Subcutaneous abdominal adipose tissue (tissue), 5 donors: ENCODE data around the gene ANAPC1.

ENCODE experiments used
- H3K27ac ChIP-seq: one replicate; pipeline ENCODE4 v1.7.0; 2013; ENCODE audit warnings: low read depth, mild to moderate bottlenecking, inconsistent platforms, low read length, moderate library complexity
- H3K27me3 ChIP-seq, 5 donors: one replicate each; pipeline ENCODE4 v1.7.0; 2013; ENCODE audit warnings: low read length in 5 of 5, inconsistent platforms in 1 of 5; ENCODE audit not compliant: control insufficient read depth in 5 of 5, insufficient read depth in 4 of 5
- H3K36me3 ChIP-seq, 5 donors: one replicate each; pipeline ENCODE4 v1.7.0; 2013; ENCODE audit warnings: low read length in 5 of 5; ENCODE audit not compliant: control insufficient read depth in 5 of 5, insufficient read depth in 5 of 5
- H3K4me1 ChIP-seq, 5 donors: one replicate each; pipeline ENCODE4 v1.7.0; 2013; ENCODE audit warnings: low read length in 5 of 5, mild to moderate bottlenecking in 3 of 5, moderate library complexity in 1 of 5; ENCODE audit not compliant: control insufficient read depth in 5 of 5, insufficient read depth in 5 of 5
- H3K4me3 ChIP-seq, 5 donors: one replicate each; pipeline ENCODE4 v1.7.0; 2013; ENCODE audit warnings: low read length in 5 of 5, low read depth in 1 of 5
- H3K9ac ChIP-seq, 5 donors: one replicate each; pipeline ENCODE4 v1.7.0; 2013; ENCODE audit warnings: low read length in 5 of 5, mild to moderate bottlenecking in 4 of 5, moderate library complexity in 3 of 5
- H3K9me3 ChIP-seq, 5 donors: one replicate each; pipeline ENCODE4 v1.7.0; 2013; ENCODE audit warnings: low read length in 5 of 5; ENCODE audit not compliant: control insufficient read depth in 5 of 5
- donor health status: healthy.
- donor health status: healthy.
- donor health status: healthy.
- donor health status: healthy.
- donor health status: healthy.

The ANAPC1 gene, protein sequence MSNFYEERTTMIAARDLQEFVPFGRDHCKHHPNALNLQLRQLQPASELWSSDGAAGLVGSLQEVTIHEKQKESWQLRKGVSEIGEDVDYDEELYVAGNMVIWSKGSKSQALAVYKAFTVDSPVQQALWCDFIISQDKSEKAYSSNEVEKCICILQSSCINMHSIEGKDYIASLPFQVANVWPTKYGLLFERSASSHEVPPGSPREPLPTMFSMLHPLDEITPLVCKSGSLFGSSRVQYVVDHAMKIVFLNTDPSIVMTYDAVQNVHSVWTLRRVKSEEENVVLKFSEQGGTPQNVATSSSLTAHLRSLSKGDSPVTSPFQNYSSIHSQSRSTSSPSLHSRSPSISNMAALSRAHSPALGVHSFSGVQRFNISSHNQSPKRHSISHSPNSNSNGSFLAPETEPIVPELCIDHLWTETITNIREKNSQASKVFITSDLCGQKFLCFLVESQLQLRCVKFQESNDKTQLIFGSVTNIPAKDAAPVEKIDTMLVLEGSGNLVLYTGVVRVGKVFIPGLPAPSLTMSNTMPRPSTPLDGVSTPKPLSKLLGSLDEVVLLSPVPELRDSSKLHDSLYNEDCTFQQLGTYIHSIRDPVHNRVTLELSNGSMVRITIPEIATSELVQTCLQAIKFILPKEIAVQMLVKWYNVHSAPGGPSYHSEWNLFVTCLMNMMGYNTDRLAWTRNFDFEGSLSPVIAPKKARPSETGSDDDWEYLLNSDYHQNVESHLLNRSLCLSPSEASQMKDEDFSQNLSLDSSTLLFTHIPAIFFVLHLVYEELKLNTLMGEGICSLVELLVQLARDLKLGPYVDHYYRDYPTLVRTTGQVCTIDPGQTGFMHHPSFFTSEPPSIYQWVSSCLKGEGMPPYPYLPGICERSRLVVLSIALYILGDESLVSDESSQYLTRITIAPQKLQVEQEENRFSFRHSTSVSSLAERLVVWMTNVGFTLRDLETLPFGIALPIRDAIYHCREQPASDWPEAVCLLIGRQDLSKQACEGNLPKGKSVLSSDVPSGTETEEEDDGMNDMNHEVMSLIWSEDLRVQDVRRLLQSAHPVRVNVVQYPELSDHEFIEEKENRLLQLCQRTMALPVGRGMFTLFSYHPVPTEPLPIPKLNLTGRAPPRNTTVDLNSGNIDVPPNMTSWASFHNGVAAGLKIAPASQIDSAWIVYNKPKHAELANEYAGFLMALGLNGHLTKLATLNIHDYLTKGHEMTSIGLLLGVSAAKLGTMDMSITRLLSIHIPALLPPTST (N-terminal part only)

DNA sequence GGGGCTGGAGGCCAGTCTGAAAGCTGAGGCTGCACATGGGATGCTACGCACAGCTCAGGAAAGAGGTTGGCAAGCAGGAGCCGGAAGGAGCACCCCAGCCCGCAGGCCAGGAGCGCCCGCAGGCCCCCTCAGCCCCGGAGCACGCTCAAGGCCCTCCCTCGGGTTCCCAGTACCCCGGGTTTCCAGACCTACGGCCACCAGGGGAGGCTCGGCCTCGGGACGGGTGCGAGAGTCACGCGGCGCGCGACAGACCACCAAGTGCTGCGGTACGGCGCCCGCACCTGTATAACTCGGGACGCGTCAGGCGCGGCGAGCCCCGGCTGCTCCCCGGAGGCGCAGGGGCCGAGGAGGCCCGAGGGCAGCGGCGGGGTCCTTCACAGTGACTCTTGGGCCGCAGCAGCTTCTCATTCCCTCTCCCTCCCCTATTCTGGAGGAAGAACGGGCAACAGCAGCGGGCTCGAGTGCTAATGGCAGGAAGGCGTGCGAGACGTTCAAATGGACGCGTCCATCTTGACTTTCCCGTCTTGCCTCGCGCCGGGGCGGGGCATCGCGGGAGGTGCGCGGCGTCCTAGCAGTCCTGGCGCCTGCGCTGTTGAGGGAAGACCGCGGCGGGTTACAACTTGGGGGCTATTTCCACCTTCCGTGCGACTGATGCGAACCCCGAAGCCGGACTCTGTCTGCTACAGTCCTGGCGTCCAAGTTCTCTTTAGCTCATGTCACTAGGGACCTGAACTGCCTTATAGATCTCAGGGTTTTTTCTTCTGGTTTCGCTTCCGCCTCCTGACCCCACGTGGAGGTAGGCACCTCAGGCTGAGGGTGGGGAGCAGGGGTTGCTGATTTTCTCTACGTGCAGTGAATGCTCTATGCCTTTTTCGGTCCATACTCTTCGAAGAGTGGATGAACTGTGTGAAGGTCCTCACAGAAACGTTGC, at the start of gene ANAPC1:
TSS of gene ANAPC1 (minus strand) at position 533 of the 931 bp plus-strand sequence. CDS start 3,368 bp downstream, outside the sequence.
- Histone ChIP-seq H3K27ac (peak within 1 kb of the TSS; percentile 75), H3K9ac (peak within 1 kb of the TSS; percentile 87 to 96 (median 89)), H3K4me3 (peak within 1 kb of the TSS; percentile 99), H3K9me3 (no peaks in the 10 kb centered on the region), H3K4me1 (peaks cover 0 to 17% (median 14%) of the 10 kb centered on the region in 5 donors), H3K36me3 (no peaks in the 10 kb centered on the region), H3K27me3 (no peaks in the 10 kb centered on the region)

GRCh38 chr2:111932841-111933291, 48.9 kb upstream of the ANAPC1 start:
- Histone ChIP-seq H3K9me3 (no peaks in the 10 kb centered on the region), H3K36me3 (peaks cover 0 to 9% (median 0%) of the 10 kb centered on the region in 5 donors), H3K27me3 (no peaks in the 10 kb centered on the region), H3K4me3 (no peak overlapping the region), H3K4me1 (peaks cover 0 to 2% (median 0%) of the 10 kb centered on the region in 5 donors), H3K27ac (no peak overlapping the region), H3K9ac (no peak overlapping the region)

DNA sequence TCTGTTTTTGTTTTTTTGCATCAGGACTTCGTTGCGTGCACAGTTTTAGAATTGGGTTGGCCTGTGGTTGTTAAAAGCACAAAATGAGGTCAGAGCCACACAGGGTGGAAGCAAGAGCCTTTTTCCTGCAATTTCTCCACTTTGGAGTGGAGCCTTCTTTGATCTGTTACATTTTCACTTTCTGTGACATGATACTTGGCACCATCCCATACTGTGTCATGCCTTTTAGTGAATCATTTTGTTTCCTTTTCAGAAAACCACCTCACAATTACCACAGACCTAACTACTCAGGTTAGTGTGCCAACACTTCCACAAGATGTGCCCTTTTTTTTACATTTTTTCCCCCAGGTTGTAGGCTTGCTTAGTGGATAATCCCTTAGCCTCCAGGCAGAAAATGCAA, 46.9 kb upstream of the ANAPC1 start:
- H3K9me3 ChIP-seq: no peaks in the 10 kb centered on the region
- H3K9ac ChIP-seq: no peak overlapping the region
- no peaks in the 10 kb centered on the region for H3K27me3 ChIP-seq
- peaks cover 0 to 2% (median 0%) of the 10 kb centered on the region in 5 donors for H3K4me1 ChIP-seq
- H3K4me3 ChIP-seq: no peak overlapping the region
- H3K36me3 ChIP-seq: peaks cover 0 to 9% (median 0%) of the 10 kb centered on the region in 5 donors
- no peak overlapping the region for H3K27ac ChIP-seq

DNA sequence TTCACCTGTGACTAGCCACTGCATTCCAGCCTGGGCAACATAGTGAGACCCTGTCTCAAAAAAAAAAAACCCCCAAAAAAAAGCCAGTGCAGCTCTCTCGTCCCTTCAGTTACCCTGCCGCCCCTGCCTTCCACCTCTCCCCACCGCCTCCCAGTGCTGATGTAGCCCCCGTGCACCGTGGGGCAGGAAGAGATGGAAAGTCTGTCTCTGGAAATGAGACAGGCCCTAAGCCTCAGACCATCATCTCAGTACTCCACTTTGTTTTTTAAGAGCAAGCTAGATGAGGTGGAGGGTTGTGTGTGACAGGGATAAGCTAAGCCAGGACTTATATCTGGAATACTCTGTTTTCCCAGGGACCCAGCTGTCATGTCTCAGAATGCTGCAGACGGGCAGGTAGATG, 46.4 kb upstream of the ANAPC1 start:
- Histone ChIP-seq H3K9me3 (no peaks in the 10 kb centered on the region), H3K4me3 (no peak overlapping the region), H3K27ac (no peak overlapping the region), H3K27me3 (no peaks in the 10 kb centered on the region), H3K9ac (no peak overlapping the region), H3K36me3 (peaks cover 0 to 9% (median 0%) of the 10 kb centered on the region in 5 donors), H3K4me1 (peaks cover 0 to 2% (median 0%) of the 10 kb centered on the region in 5 donors)

DNA sequence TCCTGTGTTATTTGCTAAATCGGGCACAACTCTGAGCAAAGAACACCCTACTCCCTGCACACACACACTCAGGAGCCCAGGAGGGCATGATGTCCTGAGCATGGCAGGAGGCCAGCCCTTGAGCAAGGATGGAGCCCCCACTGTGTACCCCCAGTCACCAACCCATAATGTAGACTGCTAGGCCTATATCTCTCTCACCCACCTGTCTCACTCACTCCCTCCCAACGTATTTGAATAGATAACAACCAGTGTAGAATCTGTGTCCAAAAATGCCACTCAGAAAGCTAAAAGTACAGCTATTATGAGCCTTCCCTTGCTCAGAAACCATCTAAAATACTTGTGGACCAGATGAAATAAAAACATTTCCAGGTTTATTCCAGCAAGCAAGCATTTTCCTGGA, 43.7 kb upstream of the ANAPC1 start:
- H3K27me3 ChIP-seq: no peaks in the 10 kb centered on the region
- H3K9me3 ChIP-seq: no peaks in the 10 kb centered on the region
- H3K36me3 ChIP-seq: peaks cover 0 to 13% (median 0%) of the 10 kb centered on the region in 5 donors
- H3K9ac ChIP-seq: no peak overlapping the region
- H3K27ac ChIP-seq: no peak overlapping the region
- H3K4me3 ChIP-seq: no peak overlapping the region
- peaks cover 0 to 3% (median 0%) of the 10 kb centered on the region in 5 donors for H3K4me1 ChIP-seq

- Histone ChIP-seq H3K27ac (no peak overlapping the region), H3K9ac (no peak overlapping the region), H3K4me1 (peaks cover 3 to 15% (median 7%) of the 10 kb centered on the region in 5 donors), H3K4me3 (no peak overlapping the region), H3K27me3 (no peaks in the 10 kb centered on the region), H3K36me3 (peaks cover 0 to 4% (median 0%) of the 10 kb centered on the region in 5 donors), H3K9me3 (no peaks in the 10 kb centered on the region)
Observed at GRCh38 chr2:111924617-111925107, 40.7 kb upstream of the ANAPC1 start.

GRCh38 chr2:111923276-111923804, 39.3 kb upstream of the ANAPC1 start:
- Histone ChIP-seq H3K27ac (no peak overlapping the region), H3K9ac (no peak overlapping the region), H3K27me3 (no peaks in the 10 kb centered on the region), H3K9me3 (no peaks in the 10 kb centered on the region), H3K4me3 (no peak overlapping the region), H3K36me3 (peaks cover 0 to 4% (median 0%) of the 10 kb centered on the region in 5 donors), H3K4me1 (peaks cover 3 to 21% (median 14%) of the 10 kb centered on the region in 5 donors)

GRCh38 chr2:111919794-111920608, 36.0 kb upstream of the ANAPC1 start:
- no peaks in the 10 kb centered on the region for H3K27me3 ChIP-seq
- no peak overlapping the region for H3K9ac ChIP-seq
- peaks cover 0 to 3% (median 0%) of the 10 kb centered on the region in 5 donors for H3K36me3 ChIP-seq

More at GRCh38 chr2:111919794-111920608, 36.0 kb upstream of the ANAPC1 start:
- peak overlapping the region in 1 of 5 donors; percentile 1 for H3K4me3 ChIP-seq
- H3K9me3 ChIP-seq: no peaks in the 10 kb centered on the region
- no peak overlapping the region for H3K27ac ChIP-seq
- H3K4me1 ChIP-seq: peaks cover 3 to 21% (median 14%) of the 10 kb centered on the region in 5 donors
